CD14-positive monocyte (primary cell): ENCODE data around the gene TSPAN19. TPM values are rescaled to one million over a fixed set of nuclear protein-coding genes. Genes with fewer than 3 reads are reported as not detected.

Source experiments
- DNase-seq, 3 donors: peaks; one replicate each; pipeline ENCODE4 v3.0.0-alpha.2; 2011 to 2022
- H2AFZ ChIP-seq: 2 replicates; pipeline ENCODE4 v1.6.0; 2012; ENCODE audit warnings: mild to moderate bottlenecking, low read depth, low read length, inconsistent platforms; ENCODE audit not compliant: insufficient read depth, poor library complexity, severe bottlenecking
- H3K27ac ChIP-seq, 2 donors: 1 replicate in 1 of 2; 2 replicates in 1 of 2; pipeline ENCODE4 v1.5.1; 2012 to 2013; ENCODE audit warnings: low read length in 2 of 2, control low read depth in 1 of 2, inconsistent platforms in 1 of 2, low read depth in 1 of 2, mild to moderate bottlenecking in 1 of 2
- H3K27me3 ChIP-seq, 2 donors: one replicate each; pipeline versions ENCODE4 v1.6.0 to v1.6.1; 2011 to 2013; ENCODE audit warnings: low read length in 2 of 2; ENCODE audit not compliant: control insufficient read depth in 2 of 2, insufficient read depth in 2 of 2
- H3K36me3 ChIP-seq, 2 donors: replicated peaks in 1 of 2; 1 replicate in 1 of 2; 2 replicates in 1 of 2; pipeline versions ENCODE4 v1.5.1 to v1.6.1; 2012 to 2013; ENCODE audit warnings: low read length in 2 of 2, control low read depth in 1 of 2, inconsistent platforms in 1 of 2, mild to moderate bottlenecking in 1 of 2; ENCODE audit not compliant: insufficient read depth in 2 of 2, control insufficient read depth in 1 of 2
- H3K4me1 ChIP-seq, 2 donors: 1 replicate in 1 of 2; 2 replicates in 1 of 2; pipeline versions ENCODE4 v1.5.1 to v1.6.1; 2012 to 2013; ENCODE audit warnings: low read length in 2 of 2, control low read depth in 1 of 2, inconsistent platforms in 1 of 2, mild to moderate bottlenecking in 1 of 2, moderate library complexity in 1 of 2; ENCODE audit not compliant: insufficient read depth in 2 of 2, control insufficient read depth in 1 of 2
- H3K4me2 ChIP-seq: replicated peaks from 2 replicates; pipeline ENCODE3; 2012; ENCODE audit warnings: low read length, moderate library complexity, mild to moderate bottlenecking; ENCODE audit not compliant: poor library complexity, severe bottlenecking; ENCODE audit errors: extremely low read depth
- H3K4me3 ChIP-seq, 3 experiments: fragments of 200-600 bp in 1 of 3; sonication (generic) in 1 of 3; replicated peaks in 1 of 3; 1 replicate in 2 of 3; 2 replicates in 1 of 3; pipeline ENCODE4 v1.5.1; 2011 to 2013; ENCODE audit warnings: low read length in 3 of 3, mild to moderate bottlenecking in 3 of 3, control low read depth in 2 of 3, low read depth in 2 of 3, inconsistent platforms in 1 of 3, moderate library complexity in 1 of 3
- H3K79me2 ChIP-seq: 2 replicates; pipeline ENCODE4 v1.6.0; 2012; ENCODE audit warnings: mild to moderate bottlenecking, control low read depth, inconsistent platforms, low read length, moderate library complexity; ENCODE audit not compliant: insufficient read depth
- H3K9ac ChIP-seq: 2 replicates; pipeline ENCODE4 v1.6.0; 2017; ENCODE audit warnings: low read length, mild to moderate bottlenecking; ENCODE audit not compliant: insufficient read depth, poor library complexity, severe bottlenecking
- H3K9me3 ChIP-seq, 2 donors: replicated peaks in 1 of 2; 1 replicate in 1 of 2; 2 replicates in 1 of 2; pipeline versions ENCODE4 v1.5.1 to v1.6.1; 2012 to 2013; ENCODE audit warnings: low read length in 2 of 2, control low read depth in 1 of 2; ENCODE audit not compliant: control insufficient read depth in 1 of 2, insufficient read depth in 1 of 2
- H4K20me1 ChIP-seq: 2 replicates; pipeline ENCODE4 v1.6.0; 2012; ENCODE audit warnings: mild to moderate bottlenecking, low read length, control low read depth, moderate library complexity; ENCODE audit not compliant: insufficient read depth
- H3K27ac Mint-ChIP-seq, 7 donors: one replicate each; pipeline ENCODE4 v1.8.0; 2020; ENCODE audit warnings: mild to moderate bottlenecking in 7 of 7, mixed read lengths in 7 of 7, moderate library complexity in 6 of 7, inconsistent platforms in 2 of 7
- H3K27me3 Mint-ChIP-seq, 3 donors: one replicate each; pipeline ENCODE4 v1.8.0; 2021 to 2022; ENCODE audit warnings: low read depth in 3 of 3, mild to moderate bottlenecking in 3 of 3, mixed read lengths in 3 of 3, moderate library complexity in 3 of 3, inconsistent platforms in 1 of 3
- H3K36me3 Mint-ChIP-seq, 2 donors: one replicate each; pipeline ENCODE4 v1.8.0; 2020; ENCODE audit warnings: mixed read lengths in 2 of 2, inconsistent platforms in 1 of 2, mild to moderate bottlenecking in 1 of 2
- H3K4me1 Mint-ChIP-seq: one replicate; pipeline ENCODE4 v1.8.0; 2020; ENCODE audit warnings: mild to moderate bottlenecking, mixed read lengths
- H3K4me3 Mint-ChIP-seq, 2 donors: one replicate each; pipeline ENCODE4 v1.8.0; 2020; ENCODE audit warnings: mild to moderate bottlenecking in 2 of 2, mixed read lengths in 2 of 2, moderate library complexity in 1 of 2
- H3K9me3 Mint-ChIP-seq, 7 donors: one replicate each; pipeline ENCODE4 v1.8.0; 2020 to 2022; ENCODE audit warnings: mixed read lengths in 7 of 7, mild to moderate bottlenecking in 6 of 7, moderate library complexity in 6 of 7, inconsistent platforms in 2 of 7
- CTCF ChIP-seq: fragments of 200-600 bp; IDR thresholded peaks from one replicate; pipeline ENCODE4 v1.8.0; 2022; ENCODE audit warnings: antibody characterized with exemption, mild to moderate bottlenecking
- WGBS: methylation state at CpG from one replicate; pipeline ENCODE4 v1.1.5; 2013; ENCODE audit warnings: missing lambda C conversion rate; ENCODE audit not compliant: insufficient coverage; 5-methylcytosine and 5-hydroxymethylcytosine counted together
- intact Hi-C, 2 donors: fragments of 100-400 bp; cut with micrococcal nuclease; formaldehyde crosslinking; loops; one replicate each; pipeline versions ENCODE4 v1.15.0 to v1.15.1; 2023
- polyA plus RNA-seq, 3 donors: library from polyadenylated mRNA; depleted of rRNA in 1 of 3; unstranded in 2 of 3; stranded (reverse) in 1 of 3; fragments of 300-500 nt in 2 of 3; fragments of >200 nt in 1 of 3; fragmentation: Illumina TruSeq in 2 of 3; gene quantifications; 1 replicate in 2 of 3; 2 replicates in 1 of 3; pipeline ENCODE4 v1.2.3, GENCODE V29; 2012 to 2021

The TSPAN19 gene
- polyA plus RNA-seq, 3 donors: not detected

- Mint-ChIP-seq H3K4me1 (no peaks in the 10 kb centered on the region), H3K4me3 (no peak overlapping the region)
- no peak overlapping the region for H3K4me3 ChIP-seq
Measured at GRCh38 chr12:84973026-84973425, 63.1 kb downstream of the TSPAN19 start.

GRCh38 chr12:84969226-84969625 lies 66.9 kb downstream of the TSPAN19 start:
- no peak for TF ChIP-seq CTCF
- DNase-seq: no peak
- Histone ChIP-seq H3K4me2 (no peak overlapping the region), H3K27me3 (no peaks in the 10 kb centered on the region), H3K36me3 (no peaks in the 10 kb centered on the region), H4K20me1 (no peaks in the 10 kb centered on the region), H3K79me2 (no peaks in the 10 kb centered on the region), H3K4me1 (no peaks in the 10 kb centered on the region), H3K9me3 (no peaks in the 10 kb centered on the region), H2AFZ (no peak overlapping the region), H3K27ac (no peak overlapping the region), H3K9ac (no peak overlapping the region), H3K4me3 (no peak overlapping the region)
- intact Hi-C loops: no loop called here
- no CpG with 5 or more reads among the region's 3 CpGs for WGBS
- H3K27me3 Mint-ChIP-seq: peaks cover 0 to 2% (median 0%) of the 10 kb centered on the region in 3 donors
- H3K4me3 Mint-ChIP-seq: no peak overlapping the region
- peaks cover 0 to 4% (median 0%) of the 10 kb centered on the region in 7 donors for H3K9me3 Mint-ChIP-seq
- H3K27ac Mint-ChIP-seq: no peak overlapping the region
- no peaks in the 10 kb centered on the region for H3K4me1 Mint-ChIP-seq
- no peaks in the 10 kb centered on the region for H3K36me3 Mint-ChIP-seq

More at GRCh38 chr12:84973026-84973425, 63.1 kb downstream of the TSPAN19 start:
- Histone ChIP-seq H3K4me1 (no peaks in the 10 kb centered on the region), H3K27me3 (no peaks in the 10 kb centered on the region), H2AFZ (no peak overlapping the region), H3K9me3 (peaks cover 0 to 8% of the 10 kb centered on the region in 2 donors), H3K9ac (no peak overlapping the region), H3K4me2 (no peak overlapping the region), H3K79me2 (no peaks in the 10 kb centered on the region), H3K36me3 (no peaks in the 10 kb centered on the region), H4K20me1 (no peaks in the 10 kb centered on the region), H3K27ac (no peak overlapping the region)
- no peaks in the 10 kb centered on the region for H3K36me3 Mint-ChIP-seq
- no peaks in the 10 kb centered on the region for H3K27me3 Mint-ChIP-seq
- H3K27ac Mint-ChIP-seq: no peak overlapping the region
- intact Hi-C loops: no loop called here
- no peak for TF ChIP-seq CTCF
- no peaks in the 10 kb centered on the region for H3K9me3 Mint-ChIP-seq
- DNase-seq: no peak

Other genes starting within 250 kb of the TSPAN19 start
- gene SLC6A15, start 123.5 kb downstream of the TSPAN19 start, polyA plus RNA-seq: not detected
- gene LRRIQ1, start 74 bp upstream of the TSPAN19 start, polyA plus RNA-seq: not detected
- not detected for gene ALX1, start 243.9 kb upstream of the TSPAN19 start, polyA plus RNA-seq